Measurements from ENCODE around the gene RAB7A.

GRCh38 chr3:128714887-128715491 is 11.0 kb upstream of the RAB7A start:
- TF ChIP-seq CTCF (IDR thresholded peaks at IDR 0.05; ENCODE audit: poor library complexity) (no peak), EZH2phosphoT487 (IDR thresholded peaks at IDR 0.05; ENCODE audit: low read depth, severe bottlenecking, unreplicated experiment) (no peak)
